Measurements from ENCODE around the gene PLD1.

GRCh38 chr3:171673951-171674350, 136.3 kb downstream of the PLD1 start:
- TF ChIP-seq CTCF (conservative IDR thresholded peaks at IDR 0.05; ENCODE audit: low read length), result no peak
- no peak for TF ChIP-seq EZH2phosphoT487 (IDR thresholded peaks at IDR 0.05; ENCODE audit: borderline replicate concordance)
